CD4-positive, alpha-beta T cell treated with Interleukin-2 at 100 ng/mL for 4 hours (primary cell): ENCODE data around the gene CELA3A.
"Not testable (repeated sequence)": the region's sequence is repeated elsewhere in the genome, so short reads cannot be mapped to it uniquely, and the experiment has no call there.

Source experiments
- DNase-seq: peaks from one replicate; pipeline ENCODE4 v3.0.0-alpha.2; 2020; ENCODE audit warnings: low spot score

The CELA3A gene

GRCh38 chr1:21982122-21982521, 19.3 kb upstream of the CELA3A start:
- DNase-seq: not testable (repeated sequence)

DNA sequence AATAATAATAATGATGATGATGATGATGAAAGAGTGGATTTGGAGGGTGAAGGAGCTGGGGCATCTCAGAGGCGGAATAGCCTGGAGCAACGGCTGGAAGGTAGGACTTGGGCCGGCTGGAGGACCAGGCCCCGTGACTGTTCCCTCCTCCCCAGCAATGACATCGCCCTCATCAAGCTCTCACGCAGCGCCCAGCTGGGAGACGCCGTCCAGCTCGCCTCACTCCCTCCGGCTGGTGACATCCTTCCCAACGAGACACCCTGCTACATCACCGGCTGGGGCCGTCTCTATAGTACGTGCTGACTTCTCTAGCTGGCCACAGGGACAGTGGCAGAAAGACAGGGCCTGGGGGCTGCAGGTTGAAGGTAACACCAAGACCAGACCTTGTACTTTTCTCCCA, 17.9 kb upstream of the CELA3A start:
- DNase-seq: not testable (repeated sequence)

GRCh38 chr1:21985893-21986292, 15.6 kb upstream of the CELA3A start:
- not testable (repeated sequence) for DNase-seq

- not testable (repeated sequence) for DNase-seq
These were observed 15.1 kb upstream of the CELA3A start for GRCh38 chr1:21986386-21986785.

DNA sequence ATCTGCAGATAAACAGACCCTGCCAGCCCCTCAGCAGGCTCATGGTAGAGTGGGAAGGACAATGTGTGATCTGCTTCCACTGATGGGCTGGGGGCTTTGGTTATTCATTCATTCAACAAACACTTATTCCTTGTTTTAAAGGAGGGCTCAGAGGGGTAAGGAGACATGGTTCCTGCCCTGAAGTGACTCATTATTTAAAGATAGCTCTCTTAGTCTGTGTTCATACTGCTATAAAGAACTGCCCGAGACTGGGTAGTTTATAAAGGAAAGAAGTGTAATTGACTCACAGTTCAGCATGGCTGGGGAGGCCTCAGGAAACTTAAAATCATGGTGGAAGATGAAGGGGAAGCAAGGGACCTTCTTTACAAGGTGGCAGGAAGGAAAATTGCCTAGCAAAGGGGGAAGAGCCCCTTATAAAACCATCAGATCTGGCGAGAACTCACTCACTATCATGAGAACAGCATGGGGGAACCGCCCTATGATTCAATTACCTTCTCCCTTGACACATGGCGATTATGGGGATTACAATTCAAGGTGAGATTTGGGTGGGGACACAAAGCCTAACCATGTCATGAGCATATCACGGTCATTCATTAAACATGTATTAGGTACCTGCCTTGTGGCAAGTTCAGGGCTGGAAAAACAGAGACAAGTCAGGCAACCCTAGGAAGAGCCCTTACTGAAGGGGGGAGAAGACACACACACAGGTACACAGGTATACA, 11.6 kb upstream of the CELA3A start:
- DNase-seq: not testable (repeated sequence)

DNA sequence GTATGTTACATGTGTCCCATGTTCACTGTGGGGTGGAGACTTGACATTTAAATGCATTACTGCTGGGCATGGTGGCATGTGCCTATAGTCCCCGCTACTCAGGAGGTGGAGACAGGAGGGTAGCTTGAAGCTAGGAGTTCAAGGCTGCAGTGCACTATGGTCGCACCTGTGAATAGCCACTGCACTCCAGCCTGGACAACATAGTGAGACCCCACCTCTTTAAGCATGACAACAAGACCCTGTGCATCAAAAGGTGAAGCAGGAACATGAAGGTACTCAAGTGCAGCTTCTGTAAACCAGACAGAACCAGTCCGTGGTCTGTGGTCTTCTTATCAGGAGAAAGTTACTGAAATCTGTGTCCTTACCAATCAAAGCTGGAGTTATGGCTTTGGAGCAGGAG, 9.3 kb upstream of the CELA3A start:
- DNase-seq: not testable (repeated sequence)

- DNase-seq: not testable (repeated sequence)
These were observed 6.7 kb upstream of the CELA3A start for GRCh38 chr1:21994716-21995115.

- DNase-seq: not testable (repeated sequence)
These were observed 4.8 kb upstream of the CELA3A start for GRCh38 chr1:21996663-21996970.

GRCh38 chr1:21997891-21998623, 3.4 kb upstream of the CELA3A start:
- DNase-seq: not testable (repeated sequence)

- DNase-seq: not testable (repeated sequence)
These were observed 2.7 kb upstream of the CELA3A start for GRCh38 chr1:21998624-21999294.

GRCh38 chr1:21999645-22000044, 1.8 kb upstream of the CELA3A start:
- DNase-seq: not testable (repeated sequence)

- not testable (repeated sequence) for DNase-seq
These were observed 1.0 kb downstream of the CELA3A start for GRCh38 chr1:22002461-22002860.

- DNase-seq: not testable (repeated sequence)
These were observed 1.4 kb downstream of the CELA3A start for GRCh38 chr1:22002875-22003274.

DNA sequence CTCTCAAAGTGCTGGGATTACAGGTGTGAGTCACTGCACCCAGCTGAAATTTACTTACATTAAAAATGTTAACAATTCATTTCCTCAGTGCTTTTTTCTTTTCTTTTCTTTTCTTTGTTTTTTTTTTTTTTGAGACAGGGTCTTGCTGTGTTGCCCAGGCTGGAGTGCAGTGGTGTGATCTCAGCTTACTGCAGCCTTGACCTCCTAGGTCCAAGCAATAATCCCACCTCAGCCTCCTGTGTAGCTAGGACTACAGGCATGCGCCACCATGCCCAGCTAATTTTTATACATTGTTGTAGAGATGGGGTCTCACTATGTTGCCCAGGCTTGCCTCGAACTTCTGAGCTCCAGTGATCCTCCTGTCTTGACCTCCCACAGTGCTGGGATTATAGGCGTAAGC, 2.5 kb downstream of the CELA3A start:
- DNase-seq: not testable (repeated sequence)

- DNase-seq: peak; percentile 36
These were observed 4.0 kb downstream of the CELA3A start for GRCh38 chr1:22005261-22006149.

DNA sequence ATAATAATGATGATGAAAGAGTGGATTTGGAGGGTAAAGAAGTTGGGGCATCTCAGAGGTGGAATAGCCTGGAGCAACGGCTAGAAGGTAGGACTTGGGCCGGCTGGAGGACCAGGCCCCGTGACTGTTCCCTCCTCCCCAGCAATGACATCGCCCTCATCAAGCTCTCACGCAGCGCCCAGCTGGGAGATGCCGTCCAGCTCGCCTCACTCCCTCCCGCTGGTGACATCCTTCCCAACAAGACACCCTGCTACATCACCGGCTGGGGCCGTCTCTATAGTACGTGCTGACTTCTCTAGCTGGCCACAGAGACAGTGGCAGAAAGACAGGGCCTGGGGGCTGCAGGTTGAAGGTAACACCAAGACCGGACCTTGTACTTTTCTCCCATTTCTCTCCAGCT, 5.3 kb downstream of the CELA3A start:
- DNase-seq: not testable (repeated sequence)

DNA sequence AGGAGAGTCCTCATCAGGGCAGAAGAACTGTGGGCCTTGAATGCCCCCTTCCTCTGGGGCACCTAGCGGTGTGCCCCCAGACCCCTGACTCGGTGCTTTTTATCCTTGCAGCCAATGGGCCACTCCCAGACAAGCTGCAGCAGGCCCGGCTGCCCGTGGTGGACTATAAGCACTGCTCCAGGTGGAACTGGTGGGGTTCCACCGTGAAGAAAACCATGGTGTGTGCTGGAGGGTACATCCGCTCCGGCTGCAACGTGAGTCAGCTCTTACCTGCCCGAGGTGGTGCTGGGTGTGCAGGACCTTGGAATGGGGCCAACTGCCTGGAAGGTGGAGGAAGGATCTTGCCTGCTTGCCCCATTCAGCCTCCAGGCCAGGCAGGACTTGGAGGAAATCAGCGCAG, 5.8 kb downstream of the CELA3A start:
- DNase-seq: not testable (repeated sequence)

DNA sequence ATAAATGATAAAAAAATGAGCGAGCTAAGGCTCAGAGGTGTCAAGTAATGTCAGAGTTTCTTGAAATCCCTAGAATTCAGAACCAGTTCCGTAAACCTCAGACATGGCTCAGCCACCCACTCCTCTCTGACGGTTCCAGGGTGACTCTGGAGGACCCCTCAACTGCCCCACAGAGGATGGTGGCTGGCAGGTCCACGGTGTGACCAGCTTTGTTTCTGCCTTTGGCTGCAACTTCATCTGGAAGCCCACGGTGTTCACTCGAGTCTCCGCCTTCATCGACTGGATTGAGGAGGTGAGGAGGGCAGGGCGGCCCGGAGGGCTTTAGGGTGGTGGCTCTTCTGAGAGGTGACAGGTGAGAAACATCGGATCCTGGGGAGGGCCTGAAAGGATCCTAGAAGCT, 8.1 kb downstream of the CELA3A start:
- DNase-seq: not testable (repeated sequence)

DNA sequence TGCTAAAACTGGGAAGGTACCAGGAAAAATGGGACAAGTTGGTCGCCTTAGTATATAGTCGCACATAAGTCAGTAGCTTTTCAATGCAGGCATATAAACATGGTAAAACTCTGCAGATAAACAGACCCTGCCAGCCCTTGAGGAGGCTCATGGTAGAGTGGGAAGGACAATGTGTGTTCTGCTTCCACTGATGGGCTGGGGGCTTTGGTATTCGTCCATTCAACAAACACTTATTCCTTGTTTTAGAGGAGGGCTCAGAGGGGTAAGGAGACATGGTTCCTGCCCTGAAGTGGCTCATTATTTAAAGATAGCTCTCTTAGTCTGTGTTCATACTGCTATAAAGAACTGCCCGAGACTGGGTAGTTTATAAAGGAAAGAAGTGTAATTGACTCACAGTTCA, 11.3 kb downstream of the CELA3A start:
- not testable (repeated sequence) for DNase-seq

GRCh38 chr1:22014575-22015206, 13.2 kb downstream of the CELA3A start:
- DNase-seq: not testable (repeated sequence)
